Dedifferentiated amniotic fluid mesenchymal stem cell (primary cell): ENCODE results near the gene MGAT5.

Source experiments
- DNase-seq: peaks from one replicate; pipeline ENCODE4 v3.0.0-alpha.2; 2016; ENCODE audit errors: extremely low spot score

Gene MGAT5

DNA sequence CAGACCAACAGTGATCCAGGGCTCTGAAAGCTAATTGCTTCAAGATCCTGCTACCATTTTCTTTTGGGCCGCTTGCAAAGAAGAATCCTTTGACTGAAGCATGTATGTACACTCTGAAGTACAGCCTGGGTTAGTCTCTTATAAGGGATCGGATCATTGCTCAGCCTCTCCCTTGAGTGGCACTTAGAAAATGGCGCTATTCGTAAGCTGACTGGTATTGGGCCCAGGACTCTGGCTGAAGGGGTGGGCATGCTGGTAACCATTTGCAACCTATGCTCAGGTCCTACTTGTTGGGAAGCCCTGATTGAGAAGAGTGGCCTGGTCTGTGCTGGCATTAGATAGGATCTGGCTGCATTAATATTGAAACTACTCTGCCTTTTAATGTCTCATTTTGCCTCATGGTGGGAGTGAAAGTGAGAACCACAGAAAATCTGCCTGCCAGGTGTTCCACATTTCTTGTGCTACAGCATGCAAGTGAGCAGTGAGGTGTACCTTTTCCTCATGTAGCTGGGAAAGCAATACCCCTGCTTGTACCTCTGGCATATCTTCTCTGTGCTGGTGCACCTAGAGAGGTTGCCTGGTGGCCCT lies 661 bp upstream of the MGAT5 start:
- DNase-seq: no peak

DNA sequence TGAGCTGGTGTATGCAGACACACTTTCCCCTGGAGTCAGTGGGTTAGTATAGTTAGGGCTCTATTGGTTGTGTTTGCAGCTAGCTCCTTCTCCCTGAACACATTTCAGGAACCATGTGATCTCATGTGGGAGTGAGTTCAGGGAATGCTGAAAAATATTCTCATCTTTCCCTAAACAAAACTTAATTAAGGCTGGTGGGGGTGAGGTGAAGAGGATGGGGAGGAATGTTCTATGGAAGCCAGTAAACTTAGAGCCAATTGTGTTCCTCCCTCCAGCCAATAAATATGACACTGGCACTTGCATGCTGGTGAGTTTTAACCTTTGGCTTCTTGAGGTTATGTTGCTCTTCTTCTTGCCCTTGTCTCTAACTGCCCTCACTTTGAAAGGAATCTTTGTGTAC lies 952 bp downstream of the MGAT5 start:
- DNase-seq: no peak

DNA sequence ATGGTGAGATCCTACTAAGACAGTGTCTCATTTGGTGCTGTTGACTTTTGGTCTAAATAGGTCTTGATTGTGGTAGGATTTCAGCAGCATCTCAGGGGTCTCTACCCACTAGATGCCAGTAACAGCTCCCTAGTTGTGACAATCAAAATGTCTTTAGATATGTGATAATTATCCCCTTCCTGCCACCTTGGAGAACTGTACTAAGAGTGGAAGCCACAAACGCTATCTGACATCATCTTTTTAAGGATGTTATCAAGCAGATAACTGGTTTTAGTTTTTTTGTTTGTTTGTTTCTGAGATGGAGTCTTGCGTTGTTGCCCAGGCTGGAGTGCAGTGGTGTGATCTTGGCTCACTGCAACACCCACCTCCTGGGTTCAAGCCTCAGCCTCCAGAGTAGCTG lies 3.1 kb downstream of the MGAT5 start:
- DNase-seq: no peak

DNA sequence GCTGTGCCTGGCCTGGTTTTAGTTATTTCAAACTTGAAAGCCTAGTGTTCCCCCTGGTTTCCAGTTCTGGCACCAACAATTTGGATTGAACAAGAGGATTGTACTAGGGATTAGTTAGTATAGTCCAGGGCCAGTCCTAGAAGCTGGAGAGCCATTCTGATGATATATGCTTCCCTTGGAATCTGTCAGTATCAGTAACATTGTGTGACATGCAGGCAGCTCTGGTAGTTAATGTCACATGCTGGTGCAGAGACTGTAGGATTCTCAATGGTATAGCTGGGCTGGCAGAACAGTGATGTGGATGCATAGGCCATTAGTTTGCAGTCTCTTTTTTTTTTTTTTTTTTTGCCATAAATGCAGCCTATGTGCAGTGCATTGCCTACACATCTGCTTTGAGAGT lies 3.6 kb downstream of the MGAT5 start:
- DNase-seq: no peak

DNA sequence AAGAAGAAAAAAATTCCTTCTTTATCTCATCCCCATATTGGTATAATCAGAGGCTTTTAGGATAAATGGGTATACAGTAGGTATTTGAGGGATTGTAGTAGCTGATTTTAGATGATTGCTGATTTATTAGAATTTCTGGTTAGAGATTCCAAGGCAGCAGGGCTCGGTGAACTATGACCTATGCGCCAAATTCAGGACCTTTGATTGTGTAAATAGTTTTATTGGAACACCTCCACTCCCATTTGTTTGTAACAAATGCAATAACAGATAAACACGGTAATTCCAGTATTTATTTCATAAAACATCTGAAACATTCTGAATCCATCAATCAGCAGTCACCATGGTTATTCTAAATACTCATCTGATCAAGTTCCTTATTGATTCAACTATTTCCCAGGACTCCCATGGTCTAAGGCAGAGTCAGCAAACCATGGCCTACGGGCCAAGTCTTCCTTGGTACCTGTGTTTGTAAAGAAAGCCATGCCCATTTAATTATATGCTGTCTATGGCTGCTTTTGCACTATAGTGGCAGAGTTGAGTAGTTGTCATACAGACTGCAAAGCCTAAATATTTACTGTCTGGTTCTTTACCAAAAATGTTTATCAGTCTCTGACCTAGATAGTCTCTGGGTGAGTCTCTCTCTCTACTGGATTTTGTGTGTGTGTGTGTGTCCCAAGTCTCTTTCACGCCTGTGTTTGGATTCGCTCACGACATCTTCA lies 4.3 kb downstream of the MGAT5 start:
- no peak for DNase-seq

DNA sequence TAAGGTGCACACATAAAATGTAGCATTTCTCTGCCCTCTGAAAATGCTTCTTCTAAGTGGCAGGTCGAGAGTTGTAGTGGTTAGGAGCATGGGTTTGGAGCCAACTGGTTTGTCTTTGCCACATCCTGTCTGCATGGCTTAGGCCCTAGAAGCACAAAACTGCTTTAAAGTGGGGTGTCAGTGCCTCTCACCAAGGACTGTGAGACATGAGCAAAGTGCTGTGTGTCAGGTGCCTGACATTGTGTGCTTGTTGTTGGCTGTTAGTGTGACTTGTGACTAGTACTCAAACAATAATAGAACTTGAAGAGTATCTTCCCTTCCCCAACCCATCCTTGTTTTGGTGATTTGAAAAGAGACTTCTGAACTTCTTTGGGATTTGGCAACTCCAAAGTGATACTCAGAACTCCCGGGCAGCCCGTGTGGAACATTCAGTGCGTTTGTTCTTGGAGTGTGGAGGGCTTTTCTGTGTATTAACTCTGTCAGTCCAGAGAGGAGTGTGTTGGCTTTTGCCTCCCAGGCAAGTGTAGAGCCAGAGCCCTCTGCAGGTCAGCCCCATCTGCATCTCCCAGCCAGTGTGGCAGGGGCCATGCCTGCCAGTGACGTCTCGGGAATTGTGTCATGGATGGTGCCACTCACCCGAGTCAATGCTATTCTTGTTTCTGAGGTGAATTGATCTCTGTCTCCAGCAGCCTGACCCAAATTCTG lies 5.0 kb downstream of the MGAT5 start:
- DNase-seq: no peak

DNA sequence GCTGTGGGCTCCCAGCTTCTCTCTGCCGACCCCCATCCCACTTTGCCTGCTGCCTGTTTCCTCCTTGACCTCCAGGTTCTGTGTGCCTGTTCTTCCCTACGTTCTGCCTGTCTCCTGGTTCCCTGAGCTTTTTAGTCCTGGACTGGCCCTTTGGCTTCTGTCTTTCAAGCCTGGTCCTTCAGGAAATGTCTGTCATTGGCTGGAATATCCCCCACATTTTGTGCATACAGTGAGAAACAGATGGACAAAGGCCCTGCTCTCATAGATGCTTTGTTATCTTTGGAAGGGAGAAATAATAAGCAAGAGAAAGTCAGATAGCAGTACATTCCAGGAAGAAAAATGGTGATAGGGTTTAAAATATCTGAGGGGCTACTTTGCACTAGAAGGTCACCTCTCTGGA lies 5.7 kb downstream of the MGAT5 start:
- DNase-seq: no peak

DNA sequence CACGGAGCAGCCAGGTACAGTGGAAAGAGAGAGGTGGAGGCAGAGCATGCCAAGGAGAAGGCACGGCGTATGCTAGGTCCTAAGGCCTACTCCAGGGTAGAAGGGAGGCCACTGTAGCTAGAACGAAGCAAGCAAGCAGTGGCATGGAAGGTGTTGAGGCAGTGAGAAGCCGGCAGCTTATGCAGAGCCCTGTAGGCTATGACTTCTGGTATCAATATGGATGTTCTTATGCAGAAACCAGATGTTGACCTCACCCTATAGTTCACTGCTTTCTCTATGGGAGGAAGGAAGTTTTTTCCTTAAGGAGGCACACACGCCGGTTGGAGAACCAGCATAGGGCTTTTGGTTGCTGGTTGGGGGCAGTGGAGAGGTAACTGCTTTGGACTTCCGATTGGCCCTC lies 6.1 kb downstream of the MGAT5 start:
- no peak for DNase-seq

DNA sequence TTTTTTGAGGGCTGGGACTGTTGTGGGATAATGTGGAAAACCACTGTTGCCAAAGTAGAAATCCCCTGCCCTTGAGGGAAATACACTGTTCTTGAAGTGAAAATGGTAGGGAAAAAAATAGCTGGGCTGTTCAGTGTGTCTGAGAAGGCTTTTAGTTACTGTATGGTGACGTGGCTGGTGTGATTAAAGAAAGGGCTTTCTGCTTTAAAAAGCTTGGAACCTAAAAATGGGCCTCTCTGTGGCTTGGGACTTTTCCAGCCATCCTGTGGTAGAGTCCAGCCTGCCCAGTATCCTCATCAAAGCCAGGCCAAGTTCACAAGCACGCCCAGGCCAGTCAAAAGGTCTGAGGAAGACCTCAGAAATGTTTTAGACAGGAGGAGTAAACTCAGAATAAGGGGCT lies 6.8 kb downstream of the MGAT5 start:
- peak; percentile 94 for DNase-seq

DNA sequence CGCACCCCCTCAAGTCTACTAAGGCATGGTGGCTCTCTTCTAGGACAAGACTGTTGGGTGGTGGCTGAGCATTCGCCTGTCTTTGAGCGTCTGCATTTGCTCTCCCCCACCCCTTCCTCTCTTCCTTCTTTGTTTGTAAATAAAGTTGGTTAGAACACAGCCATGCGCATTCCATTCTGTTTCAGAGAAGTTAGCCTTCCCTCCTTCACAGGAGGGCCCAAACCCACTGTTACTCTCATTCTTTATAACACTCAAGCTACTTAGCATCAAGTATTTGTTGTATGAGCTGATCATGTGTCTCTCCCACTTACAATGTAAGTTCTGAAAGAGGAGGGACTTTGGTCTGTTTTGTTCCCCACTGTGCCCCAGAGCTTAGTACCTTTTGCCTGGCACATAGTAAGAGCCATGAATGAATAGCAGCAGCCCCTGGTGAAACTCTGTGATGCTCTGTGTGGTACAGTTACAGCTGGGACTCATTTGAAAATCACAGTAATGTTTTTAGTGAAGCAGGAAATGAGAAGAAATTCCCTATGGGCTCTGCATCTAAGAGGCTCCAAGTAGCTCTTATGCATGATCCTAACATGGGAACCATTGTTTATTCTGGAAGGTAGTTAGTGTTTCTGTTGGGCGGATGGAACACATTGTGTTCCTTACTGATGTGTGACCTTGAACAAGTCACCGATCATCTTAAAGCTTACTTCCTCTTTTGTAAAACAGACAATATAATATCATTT lies 7.7 kb downstream of the MGAT5 start:
- no peak for DNase-seq

DNA sequence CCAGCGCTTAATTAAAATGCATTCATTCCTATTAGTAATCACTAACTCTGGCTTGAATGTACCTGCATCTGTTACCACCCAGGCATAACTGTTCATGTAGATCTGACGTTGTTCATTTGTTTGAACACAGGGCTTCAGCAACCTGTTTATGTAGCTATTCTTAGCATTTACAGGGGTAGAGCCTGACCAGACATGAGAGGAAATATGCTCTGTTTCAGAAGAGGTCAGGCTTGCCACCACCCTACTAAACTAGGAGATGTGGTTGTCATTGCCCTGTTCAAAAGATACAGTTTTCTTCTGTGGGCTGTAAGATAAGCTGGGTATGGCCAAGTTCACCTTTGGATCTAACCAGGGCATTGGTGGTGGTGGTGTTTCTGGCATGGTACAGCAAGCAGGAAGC lies 8.8 kb downstream of the MGAT5 start:
- DNase-seq: no peak

DNA sequence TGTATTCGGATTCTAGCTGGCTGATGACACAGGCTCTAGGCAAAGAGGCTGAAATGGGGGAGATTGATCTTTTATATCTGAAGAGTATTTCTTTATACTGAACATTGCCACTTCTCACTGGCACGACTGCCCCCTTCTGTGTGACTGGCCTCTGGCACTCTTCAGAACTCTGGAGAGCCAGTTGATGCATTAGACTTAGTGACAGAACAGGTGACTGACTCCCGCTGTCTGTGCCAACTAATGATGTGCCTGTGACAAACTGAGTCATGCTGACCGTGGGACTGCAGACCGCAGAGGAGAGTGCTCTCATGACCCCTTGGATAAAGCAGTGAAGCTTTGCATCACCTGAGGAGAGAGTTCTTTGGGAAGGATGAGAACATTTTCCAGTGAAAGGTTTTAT lies 14.4 kb downstream of the MGAT5 start:
- DNase-seq: no peak

DNA sequence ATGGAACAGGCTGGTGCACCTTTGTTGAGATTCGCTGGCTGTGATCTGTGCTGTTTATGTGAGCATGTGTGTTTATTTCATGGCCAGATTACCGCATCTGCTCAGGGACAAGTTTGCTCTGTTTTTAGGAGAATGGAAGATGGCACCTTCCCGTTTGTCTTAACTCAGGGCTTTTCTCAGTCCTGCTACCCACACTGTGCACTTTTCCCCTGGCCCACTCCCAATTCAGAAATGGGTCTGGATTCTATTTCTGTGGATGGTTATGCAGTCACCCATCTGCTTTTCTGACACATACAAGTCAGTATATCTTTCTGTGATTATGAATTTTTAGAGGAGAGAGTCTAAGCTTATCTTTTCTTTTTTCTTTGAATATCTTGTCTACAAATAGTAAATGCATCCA lies 15.4 kb downstream of the MGAT5 start:
- no peak for DNase-seq

DNA sequence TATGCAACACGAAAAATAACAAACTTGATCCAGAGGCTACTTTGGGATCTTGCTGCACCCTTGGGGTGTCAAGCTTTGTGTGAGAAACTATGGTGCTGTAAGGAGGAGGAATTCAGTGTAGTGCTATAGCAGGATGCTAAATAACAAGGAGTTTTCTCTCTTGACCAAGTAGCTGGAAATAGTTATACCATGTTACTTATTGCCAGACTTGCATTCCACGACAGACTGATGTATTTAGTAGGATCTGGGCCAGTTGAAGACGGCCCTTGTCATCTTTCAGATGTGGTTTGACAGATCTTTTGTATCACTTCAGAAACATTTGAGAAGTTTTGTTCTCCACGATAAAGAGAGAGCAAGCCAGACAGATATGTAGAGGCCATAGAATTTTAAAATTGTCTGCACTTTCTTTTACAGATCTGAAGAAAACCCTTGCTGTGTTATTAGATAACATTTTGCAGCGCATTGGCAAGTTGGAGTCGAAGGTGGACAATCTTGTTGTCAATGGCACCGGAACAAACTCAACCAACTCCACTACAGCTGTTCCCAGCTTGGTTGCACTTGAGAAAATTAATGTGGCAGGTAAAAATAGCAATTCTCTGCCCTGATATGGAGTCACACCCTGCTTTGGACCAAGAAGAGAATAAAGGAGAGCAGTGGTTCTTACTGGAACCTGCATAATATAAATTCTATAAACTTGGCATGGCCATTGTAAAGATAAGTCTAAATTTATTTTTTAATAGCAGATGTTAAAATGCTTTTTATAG lies 16.3 kb downstream of the MGAT5 start:
- DNase-seq: no peak

DNA sequence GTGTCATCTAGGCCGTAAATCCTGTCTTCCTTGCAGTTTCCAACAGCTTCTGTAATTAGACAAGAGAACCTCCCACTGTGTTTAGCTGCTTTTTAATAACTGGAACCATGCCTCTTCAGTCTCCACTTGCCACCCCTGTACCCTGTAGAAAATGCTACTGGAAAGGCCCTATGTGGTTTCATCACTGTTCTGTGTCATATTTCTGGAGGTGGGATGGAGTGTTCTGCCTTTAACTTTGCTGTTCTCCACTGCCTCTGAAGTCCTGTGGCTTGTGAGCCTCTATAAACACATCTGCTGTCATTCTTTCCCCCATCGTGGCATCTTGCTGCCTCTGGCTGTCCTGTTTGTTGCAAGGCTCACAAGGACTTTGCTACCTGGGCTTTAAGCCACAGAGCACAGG lies 17.9 kb downstream of the MGAT5 start:
- no peak for DNase-seq

DNA sequence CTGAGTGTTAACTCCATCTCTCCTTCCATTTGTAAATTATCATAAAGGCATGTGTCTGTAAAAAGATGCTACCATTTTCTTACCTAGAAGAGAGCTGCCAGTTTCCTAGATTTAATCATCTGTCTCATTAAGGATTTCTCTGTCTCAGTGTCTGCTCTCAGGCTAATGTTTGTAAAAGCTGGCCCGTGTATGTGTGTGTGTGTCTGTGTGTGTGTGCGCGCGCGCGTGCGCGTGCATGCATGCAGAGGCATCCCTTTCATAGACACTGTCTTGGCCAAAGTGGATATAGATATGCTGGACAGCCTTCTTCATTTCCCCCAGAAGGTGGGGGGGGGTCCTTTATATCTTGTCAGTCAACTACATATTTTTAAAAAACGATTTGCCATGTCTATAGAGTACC lies 18.9 kb downstream of the MGAT5 start:
- DNase-seq: no peak

DNA sequence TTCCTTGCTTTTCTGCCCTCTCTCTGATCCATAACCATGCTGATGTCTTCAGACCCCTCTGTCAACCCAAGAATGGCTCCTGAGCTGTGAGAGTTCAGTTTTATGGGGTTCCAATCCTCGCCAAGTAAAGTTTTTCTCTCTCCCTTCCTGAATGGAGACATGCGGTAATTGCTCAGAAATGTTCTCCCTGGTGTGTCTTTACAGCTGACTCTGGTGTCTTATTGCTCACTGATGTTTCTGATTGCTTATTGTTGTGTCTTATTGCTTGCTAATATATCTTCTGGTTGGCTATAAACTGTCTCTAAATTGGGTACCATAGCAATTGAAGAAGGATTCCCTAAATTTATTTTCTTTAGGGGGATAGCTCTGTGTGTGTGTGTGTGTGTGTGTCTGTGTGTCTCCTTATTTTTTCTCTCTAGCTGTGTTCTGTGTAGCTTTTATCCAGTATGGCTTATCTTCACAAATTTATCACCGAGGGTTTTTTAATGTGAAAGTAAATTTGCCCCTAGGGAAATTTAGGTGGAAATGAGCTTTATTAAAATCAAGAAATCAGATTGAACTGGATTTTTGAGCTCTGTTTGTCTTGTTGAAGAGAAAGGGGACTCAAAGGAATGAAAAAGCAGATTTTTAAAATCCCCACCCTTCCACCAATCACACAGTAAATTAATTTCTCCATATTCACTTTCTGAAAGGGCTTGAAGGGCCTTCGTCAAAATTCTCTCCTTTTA lies 19.5 kb downstream of the MGAT5 start:
- DNase-seq: no peak

DNA sequence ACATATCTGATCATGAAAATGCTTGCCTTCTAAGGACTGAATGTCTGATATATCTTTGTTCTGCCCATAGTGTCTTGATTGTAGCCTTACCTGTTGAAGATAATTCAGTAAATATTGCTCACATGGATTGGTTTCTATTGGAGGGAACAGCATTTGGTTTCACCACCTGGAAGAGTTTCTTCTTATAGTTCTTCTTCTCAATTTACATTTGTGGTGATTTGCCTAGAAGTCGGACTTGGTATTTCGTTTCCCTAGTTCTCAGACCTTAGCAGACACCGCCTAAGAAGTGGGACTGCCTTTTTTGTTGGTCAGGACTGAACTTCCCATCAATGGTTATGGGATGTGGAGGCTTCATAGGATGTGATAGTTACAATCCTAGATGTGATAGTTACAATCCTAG lies 20.2 kb downstream of the MGAT5 start:
- DNase-seq: no peak

DNA sequence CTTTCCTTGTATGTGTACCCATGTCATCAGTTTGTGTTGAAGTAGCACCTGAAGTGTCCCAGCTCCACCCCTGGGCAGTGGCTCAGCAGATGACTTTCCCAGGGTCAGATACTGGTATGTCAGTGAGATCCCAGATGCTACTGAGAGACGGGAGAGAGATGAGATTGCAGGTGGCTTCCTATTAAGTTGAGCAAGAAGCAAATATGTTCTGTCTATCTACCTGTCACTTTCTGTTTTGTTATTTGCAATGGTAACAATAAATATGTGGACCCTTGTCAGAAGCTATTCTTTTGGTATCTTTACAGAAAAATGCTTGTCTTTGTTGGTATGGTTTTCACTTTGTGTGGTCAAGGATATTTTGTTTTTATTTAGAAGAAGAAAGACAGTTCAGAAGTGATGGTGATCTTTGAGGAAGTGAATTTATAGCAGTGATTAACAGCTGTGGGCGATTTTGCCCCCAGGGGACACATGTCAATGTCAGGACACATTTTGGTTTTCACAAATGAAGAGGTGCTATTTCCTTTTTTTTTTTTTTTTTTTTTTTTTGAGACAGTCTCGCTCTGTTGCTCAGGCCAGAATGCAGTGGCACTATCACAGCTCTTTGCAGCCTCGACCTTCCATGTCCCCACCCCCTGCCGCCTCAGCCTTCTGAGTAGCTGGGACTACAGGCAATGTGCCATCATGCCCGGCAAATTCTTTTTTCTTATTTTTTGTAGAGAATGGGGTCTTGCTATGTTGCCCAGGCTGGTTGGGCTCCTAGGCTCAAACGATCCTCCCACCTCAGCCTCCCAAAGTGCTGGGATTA lies 21.4 kb downstream of the MGAT5 start:
- no peak for DNase-seq

DNA sequence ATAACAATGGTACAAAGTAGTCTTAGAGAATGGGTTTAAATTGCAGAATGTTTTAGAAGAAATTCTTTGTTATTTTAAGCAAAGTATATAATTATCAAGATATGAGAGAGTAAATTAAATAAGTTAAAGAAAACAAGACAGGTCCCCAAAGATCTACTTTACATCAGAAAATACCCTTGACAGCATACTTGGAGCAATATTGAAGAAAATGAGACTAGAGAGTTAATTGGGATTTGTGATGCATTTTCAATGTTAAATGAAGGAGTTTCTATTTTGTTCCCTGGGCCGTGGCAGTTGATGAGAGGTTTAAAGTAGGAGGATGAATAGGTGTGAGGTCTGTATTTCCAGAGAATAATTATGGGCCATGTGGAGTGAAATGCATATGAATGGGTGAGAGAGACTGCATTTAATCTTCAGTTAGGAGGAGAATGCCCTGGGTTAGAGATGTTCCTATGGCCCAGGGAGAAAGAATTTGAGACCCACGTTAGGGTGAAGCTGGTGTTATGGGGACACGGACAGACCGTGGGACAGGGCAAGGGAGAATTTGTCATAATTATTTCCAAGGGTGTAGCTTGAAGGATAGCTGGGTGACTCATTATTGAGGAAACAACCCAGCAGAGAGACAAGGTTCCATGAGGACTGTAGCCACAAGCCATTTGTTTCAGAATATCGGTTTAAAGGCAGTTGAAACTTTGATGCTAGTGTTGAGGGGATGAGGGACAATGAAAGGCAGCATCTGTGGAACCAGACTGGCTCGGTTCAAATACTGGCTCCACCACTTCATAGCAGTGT lies 22.7 kb downstream of the MGAT5 start:
- DNase-seq: no peak
